Activated CD4-positive, alpha-beta T cell treated with anti-CD3 and anti-CD28 coated beads for 4 hours (primary cell): ENCODE results near the gene SLC39A5.

Source experiments
- DNase-seq, 2 donors: peaks; one replicate each; pipeline ENCODE4 v3.0.0-alpha.2; 2020

SLC39A5 gene

DNA sequence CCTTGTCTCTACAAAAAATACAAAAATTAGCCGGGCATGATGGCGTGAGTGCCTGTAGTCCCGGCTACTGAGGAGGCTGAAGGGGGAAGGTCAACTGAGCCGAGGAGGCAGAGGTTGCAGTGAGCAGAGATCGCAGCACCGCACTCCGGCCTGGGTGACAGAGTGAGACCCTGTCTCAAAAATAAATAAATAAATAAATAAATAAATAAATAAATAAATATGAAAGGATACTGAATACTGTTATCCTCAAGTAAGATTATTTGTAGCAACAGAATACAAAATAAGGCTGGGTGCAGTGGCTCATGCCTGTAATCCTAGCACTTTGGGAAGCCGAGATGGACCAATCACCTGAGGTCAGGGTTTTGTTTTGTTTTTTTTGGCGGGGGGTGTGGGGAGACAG, 10.0 kb upstream of the SLC39A5 start:
- no peak for DNase-seq

DNA sequence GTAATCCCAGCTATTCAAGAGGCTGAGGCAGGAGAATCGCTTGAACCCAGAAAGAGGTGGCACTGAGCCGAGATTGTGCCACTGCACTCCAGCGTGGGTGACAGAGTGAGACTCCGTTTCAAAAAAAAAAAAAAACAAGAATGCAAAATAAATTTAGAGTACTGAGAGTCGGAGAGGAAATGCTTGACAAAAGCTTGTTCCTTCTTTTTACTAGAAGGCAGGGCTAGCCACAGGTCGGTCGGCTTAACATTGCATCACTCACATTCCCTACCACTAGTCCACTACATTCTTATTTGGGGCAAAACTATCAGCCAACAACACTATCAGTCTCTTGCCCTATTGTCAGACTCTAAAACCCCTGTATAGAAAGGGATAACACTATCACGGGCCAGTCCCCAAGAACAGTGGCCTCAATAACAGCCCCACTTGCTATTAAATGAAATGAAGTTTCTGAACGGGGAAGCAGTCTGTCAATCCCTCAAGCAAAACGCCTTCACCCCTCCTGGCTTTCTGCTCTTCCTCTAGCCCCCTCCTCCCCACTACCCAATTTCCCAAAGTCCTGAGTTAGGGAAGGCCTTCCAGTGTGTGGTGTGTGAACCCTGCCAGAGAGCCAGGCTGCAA, 9.1 kb upstream of the SLC39A5 start:
- no peak for DNase-seq

DNA sequence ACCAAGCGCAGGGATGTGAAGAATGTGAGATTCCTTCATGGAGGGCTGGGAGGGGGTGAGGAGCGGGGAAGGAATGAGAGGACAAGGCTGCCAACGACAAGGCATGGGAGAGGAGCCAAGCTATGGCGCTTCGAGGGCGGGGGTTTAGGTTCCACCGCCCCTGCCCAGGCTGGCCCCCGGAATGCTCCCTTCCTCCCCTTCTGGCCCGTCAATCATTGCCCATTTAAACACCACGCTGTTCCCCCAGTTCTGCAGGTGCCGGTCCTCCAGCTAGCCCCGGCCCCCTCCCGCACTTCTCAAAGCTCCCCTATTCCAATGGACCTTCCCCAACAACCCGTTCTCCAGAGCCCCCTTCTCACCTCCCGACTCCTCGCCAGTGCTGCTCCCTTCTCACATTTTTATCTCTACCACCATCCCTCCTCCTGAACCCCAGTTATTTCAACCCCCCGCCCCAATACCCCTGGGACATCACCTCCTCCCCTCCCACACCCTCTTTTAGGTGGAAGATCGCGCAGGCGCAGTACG, 8.6 kb upstream of the SLC39A5 start:
- DNase-seq = no peak

DNA sequence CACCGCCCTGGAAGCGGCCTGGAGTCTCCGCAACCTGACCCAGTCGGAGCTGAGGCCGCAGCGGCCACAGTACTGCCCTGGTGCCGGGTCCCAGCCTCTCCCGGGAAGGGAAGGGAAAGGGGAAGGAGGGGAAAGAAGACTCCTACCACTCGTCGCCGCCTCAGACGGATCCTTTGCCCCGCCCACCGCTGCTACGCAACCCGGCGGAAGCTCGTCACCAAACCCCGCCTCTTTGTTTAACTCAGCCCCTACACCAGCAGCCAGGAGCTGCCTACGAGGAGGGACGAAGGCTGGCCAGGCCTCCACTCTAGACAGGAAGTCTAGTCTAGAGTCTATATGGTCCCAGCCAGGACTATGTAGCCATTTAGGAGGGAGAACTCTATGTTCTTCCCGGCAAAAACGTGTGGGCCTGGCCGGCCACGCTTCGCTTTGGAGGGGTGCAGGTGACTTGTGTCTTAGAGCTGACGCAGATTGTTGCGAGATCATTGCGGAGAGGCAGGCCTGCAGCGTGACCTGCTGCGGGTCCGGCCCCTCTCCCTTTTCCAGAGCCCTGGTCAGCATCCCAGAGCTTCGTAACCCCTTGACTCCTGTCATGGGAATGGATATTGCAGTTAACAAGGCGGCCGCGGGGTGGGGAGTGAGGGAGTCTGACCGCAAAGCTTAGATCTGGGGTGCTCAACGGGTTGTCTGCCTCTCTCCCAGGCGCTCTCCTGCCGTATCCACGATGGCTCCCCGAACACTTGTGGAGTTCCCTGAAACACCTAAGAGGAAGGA, 7.9 kb upstream of the SLC39A5 start, which contains the start of gene RNF41:
RNF41 (minus strand) TSS at position 166 of the 774 bp plus-strand sequence. CDS start 7,875 bp downstream, outside the sequence.
- DNase-seq = peak; percentile 91 to 92

DNA sequence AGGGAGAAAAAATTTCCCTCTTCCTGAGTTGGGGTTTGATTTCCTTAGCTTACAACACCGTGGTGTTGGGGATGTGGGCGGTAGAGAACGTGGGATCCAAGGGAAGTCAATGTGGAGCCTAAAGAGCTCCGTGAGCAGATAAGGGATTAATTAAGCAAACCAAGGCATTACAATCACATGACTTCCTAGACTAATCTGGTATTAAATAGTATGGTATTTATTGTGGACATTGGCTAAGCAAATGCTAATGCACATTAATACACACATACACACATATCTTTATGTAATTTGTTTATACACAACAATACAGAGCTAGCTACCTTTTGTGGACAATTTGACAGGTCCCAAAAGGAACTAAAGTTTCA, 7.3 kb upstream of the SLC39A5 start:
- DNase-seq = no peak

DNA sequence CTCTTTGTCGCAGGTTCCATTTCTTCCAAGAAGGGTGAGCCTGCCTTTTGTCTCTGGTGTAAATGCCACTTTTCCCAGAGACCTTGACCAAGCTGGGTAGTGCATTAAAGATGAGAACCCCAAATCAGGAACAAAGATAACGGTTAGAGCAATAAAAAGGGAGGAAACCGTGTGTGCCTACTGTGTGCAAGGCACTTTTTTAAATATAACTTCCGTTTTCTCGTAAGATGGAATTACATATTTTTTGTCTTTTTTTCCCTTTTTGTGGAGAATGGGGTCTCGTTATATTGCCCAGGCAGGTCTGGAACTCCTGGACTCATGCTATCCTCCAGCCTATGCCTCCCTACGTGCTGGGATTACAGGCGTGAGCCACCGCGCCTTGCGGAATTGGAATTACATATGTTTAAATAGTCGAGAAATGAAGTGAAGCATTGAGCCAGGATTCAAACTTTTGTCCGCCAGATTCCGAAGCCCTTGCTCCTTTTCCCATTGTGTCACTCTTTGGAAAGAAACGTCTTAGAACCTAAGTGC, 6.2 kb upstream of the SLC39A5 start:
- DNase-seq = no peak

DNA sequence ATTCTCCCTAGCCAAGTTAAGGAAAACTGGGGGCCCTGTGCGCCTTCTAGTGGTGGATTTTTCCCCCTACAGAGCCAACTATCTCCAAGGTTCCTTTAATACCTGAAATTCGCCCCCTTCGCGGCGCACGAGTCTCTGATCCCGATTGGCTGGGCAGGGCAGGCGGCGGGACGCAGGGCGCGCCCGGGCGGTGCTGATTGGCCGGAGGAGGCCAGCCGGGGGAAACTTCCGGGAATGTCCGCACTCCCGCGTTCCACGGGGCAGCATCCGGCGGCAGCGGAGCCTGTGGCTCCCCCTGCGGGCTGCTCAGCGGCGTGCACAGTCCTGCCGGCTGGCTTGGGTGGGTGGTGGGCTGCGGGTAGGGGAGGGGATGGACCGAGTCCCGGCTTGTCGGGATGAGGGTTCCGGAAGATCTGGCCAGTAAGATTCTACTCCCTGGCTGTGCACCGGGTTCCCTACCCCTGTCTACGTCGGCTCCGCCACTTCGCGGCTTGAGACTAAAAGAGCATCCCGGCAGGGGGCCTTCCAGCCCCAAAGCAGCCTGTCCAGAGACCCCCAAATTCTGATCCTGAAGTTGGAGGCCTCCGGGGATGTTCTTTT, 5.6 kb upstream of the SLC39A5 start, which contains the start of gene NABP2:
NABP2 (plus strand) TSS at position 241 of the 600 bp plus-strand sequence. CDS start 515 bp downstream, outside the sequence.
- peak; percentile 89 to 91 for DNase-seq

DNA sequence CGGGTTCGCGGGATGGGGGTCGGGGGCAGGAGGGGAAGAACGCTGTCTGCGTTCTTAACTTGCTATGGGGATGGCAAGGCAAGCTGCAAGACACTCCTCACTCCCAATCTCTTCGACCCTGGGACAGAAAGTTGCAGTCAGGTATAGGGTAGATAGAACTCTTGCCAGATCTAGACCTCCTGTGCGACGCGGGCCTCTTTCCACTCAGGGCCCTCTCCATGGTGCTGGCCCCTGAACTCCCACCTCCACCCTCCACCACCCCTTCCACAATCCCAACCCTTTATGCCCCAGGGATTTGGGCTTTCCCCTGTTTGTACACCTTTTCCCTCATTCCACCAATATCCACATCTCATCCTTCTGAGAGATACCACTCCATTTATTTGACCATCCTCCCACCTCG, 4.9 kb upstream of the SLC39A5 start:
- DNase-seq = no peak

DNA sequence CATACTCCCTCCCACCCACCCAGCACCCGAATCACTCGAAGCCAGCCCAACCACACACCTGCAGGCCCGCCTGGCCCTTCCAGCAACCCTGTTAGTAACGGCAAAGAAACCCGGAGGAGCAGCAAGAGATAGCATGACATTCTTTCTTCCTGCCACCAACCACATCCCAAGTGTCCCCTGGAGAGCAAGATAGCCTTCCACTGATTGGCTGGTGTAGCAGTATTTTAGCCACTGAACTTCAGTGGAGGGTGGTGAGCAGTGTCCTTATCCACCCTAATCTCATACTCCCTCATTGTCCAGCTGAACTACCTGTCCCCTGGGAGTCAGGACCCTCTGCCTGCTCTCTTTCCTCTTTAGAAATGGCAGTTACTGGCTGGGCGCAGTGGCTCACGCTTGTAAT, 769 bp upstream of the SLC39A5 start:
- no peak for DNase-seq

DNA sequence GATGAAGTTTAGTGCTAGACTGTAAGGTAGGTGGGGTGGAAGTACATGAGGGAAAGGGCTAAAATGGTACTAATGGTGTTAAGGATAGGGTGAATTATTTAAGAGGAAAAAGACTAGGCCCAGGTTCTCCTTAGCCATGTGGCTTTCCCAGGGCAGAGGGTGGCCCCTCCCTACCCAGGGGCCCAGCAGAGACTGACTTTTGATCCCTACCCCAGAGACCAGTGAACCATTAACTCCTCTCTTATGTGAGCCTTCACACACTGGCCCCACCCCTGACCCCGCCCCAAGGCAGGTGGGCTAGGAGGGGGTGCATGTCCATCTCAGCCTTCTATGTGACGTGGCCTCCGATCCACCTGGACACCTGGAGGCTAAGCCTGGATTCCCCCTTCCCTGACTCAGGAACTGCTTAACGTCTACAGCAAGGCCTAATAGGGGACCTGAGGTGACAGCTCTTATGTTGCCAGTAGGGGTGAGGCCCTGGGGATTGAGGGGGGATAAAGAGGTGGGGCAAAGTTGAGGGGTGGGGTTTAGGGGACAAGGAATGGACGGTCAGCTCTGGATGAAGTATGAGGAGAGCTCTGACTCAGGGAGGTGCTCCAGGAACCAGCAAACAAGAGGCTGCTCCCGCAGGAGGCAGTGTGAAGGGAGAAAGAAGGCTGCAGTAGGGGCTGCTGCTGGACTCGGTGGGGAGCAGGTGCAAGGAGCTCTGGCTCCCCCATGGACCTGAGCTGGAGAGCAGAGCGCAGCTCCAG, 757 bp downstream of the SLC39A5 start:
- no peak for DNase-seq

DNA sequence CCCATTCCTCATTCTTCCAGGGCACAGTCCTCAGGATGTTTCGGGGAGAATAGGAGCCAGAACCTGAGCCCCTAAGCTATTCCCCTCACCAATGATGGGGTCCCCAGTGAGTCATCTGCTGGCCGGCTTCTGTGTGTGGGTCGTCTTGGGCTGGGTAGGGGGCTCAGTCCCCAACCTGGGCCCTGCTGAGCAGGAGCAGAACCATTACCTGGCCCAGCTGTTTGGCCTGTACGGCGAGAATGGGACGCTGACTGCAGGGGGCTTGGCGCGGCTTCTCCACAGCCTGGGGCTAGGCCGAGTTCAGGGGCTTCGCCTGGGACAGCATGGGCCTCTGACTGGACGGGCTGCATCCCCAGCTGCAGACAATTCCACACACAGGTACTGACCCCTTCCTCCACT, 1.3 kb downstream of the SLC39A5 start:
- DNase-seq = no peak

DNA sequence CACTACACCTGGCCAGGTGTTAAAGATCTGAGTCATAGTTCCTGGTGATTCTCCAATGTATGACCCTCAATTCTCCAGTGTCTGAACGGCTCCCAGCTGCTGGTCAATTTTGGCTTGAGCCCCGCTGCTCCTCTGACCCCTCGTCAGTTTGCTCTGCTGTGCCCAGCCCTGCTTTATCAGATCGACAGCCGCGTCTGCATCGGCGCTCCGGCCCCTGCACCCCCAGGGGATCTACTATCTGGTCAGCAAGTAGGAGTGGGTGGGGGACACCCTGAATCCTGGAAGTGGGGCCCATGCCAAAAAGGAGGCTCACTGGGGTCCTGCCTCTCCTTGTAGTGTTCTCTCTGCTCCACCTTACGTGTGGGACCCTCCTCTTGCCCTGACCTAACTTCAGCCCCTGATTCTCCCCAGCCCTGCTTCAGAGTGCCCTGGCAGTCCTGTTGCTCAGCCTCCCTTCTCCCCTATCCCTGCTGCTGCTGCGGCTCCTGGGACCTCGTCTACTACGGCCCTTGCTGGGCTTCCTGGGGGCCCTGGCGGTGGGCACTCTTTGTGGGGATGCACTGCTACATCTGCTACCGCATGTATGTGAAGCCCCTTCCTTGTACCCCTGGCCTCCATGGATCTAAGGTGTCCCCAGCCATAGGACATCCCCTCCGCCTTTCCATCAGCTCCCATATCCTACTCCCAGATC, 5.0 kb downstream of the SLC39A5 start:
- DNase-seq = no peak

DNA sequence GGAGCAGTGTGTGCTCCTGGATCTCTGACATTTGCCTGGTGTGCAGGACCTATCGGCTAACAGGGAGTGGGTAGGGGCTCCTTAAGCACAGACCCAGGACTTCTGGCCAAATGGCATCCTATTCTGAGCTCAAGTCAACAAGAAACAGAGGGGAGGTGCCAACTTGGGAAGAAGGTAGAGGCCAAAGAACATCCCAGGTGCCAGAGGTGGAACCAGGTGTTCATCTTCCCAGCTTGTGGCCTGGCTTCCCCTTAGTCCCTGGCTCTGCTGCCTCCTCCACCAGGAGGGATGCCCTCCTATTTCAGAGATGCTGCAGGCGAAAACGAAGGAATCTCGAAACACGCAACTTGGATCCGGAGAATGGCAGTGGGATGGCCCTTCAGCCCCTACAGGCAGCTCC, 6.2 kb downstream of the SLC39A5 start:
- DNase-seq = no peak

DNA sequence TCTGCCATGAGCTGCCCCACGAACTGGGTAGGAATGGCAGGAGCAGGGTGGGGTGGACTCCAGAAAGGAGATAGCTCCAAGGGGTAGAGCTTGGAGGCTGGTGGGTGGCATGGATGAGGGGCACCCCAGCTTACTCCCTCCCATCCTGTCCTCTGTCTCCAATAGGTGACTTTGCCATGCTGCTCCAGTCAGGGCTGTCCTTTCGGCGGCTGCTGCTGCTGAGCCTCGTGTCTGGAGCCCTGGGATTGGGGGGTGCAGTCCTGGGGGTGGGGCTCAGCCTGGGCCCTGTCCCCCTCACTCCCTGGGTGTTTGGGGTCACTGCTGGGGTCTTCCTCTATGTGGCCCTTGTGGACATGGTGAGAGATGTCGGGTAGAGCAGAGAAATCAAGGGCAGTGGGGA, 7.1 kb downstream of the SLC39A5 start:
- DNase-seq = no peak

DNA sequence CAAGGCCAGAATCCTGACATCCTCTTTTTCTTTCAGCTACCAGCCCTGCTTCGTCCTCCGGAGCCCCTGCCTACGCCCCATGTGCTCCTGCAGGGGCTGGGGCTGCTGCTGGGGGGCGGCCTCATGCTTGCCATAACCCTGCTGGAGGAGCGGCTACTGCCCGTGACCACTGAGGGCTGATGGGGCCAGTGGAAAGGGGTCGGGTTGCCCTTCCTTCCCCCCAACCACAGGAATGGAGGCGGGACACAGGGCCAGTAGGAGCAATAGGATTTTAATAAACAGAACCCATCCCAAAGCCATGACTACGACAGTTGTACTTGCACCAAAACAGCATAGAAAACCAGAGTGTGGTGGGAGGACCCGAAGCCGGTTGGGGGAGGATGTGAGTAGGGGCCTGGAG, 7.7 kb downstream of the SLC39A5 start:
- no peak for DNase-seq

DNA sequence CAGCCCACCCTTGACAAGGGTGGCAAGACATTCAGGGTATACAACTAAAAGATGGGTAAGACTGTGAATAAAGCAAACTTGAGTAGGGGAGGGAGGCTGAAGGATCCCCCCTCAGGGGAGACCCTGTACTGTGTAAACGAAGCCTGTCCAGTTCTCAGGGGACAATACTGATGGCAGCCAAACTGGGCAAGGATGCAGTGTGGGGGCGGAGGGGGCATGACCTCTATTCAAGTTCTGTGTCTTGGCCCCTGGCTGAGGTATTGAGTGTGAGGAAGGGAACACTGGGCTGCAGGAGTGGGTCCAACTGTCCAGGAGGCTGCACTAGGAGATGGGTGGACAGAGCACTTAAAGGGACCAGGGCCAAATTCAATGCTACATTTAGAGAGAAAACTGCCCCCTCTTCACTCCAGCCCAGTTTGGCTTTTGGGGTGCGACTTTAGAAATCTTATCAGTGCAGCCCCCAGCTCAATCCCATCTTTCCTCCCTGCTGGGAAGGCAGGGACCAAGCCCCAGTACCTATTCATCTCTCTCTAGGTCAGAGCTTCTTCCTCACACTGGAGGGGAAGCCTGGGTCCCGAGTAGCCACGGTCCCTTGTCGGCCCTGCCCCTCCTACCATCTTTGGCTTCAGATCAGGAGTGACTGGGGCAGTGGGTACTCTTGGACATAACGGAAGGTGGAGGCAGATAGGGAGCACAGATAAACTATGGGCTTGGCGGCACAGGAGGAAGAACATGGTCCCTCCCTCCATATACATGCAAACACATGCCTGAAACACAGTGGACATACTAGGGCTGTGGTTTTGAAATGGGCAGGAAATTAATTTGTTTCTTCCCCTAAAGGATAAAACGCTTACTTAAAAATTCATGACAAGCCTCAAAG, 11.8 kb downstream of the SLC39A5 start:
- no peak for DNase-seq

DNA sequence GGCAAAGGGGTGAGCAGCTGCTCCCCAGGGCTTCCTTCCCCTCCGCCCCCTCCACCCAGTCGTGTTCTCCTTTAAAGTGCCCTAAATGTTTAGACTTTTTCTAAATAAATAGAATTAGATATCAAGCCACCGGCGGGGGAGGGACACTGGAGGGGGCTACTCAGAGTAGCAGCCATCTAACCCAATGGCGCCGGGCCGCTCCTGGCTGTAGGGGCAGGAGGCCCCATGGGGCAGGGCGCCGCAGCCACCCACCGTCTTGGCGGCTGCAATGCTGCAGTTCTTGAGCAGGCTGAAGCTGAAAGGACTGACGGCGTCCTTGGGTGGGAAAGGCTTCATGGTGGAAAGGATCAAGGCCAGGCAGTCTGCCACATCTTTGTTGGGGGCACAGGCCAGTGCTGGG, 13.1 kb downstream of the SLC39A5 start:
- DNase-seq = no peak

DNA sequence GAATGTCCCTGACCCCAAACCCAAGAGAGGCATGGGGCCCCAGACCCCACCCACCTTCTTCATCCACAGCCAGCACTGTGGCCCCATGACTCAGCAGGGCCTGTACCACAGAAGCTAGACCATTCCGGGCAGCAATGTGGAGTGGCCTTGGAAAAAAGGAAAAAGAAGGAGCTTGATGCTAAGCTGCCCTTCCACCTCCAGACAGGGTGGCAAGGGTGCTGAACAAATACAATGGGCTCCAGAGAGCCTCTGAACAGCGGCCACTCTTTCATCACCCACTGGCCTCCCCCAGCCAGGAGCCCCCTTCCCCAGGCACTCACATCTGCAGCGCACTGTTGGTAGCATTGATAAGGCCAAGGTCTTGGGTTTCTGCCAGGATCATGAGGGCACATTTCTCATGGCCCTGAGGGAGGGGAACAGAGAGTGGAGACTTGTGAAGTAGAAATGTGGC, 13.9 kb downstream of the SLC39A5 start:
- DNase-seq = no peak

DNA sequence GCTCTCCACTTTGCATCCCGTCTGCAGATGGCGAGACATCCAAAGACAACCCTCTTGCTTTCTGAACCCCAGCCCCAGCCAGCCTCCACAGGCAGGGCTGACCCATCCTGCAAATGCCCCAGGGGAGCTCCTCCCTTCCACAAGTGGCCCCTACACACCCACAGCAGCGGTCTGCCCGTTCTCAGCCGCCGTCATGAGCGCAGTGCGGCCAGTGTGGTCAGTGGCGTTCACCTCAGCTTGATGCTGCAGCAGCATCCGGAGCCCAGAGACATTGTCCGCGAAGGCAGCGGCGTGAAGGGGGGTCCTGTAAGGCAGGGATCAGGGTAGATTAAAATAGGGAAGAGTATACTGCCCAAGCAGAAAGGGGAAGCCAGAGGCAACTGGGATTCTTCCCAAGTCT, 14.6 kb downstream of the SLC39A5 start:
- no peak for DNase-seq

DNA sequence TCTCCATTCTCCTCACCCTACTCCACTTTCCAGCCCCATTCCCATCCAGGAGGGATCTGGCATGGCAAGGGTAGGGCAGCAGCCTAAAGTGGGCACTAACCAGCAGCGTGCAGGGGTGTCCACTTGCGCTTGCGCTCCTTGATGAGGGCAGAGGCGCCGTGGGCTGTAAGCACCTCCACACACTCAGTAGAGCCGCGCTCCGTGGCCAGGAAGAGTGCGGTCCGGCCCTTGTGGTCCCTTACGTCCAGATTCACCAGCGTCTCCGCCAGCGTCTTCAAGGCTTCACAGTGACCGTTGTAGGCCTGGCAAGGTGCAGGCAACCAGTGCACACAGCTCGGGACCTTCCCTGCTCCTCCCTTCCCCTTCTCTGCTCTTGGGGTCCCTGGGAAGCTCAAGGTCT, 18.1 kb downstream of the SLC39A5 start:
- no peak for DNase-seq

DNA sequence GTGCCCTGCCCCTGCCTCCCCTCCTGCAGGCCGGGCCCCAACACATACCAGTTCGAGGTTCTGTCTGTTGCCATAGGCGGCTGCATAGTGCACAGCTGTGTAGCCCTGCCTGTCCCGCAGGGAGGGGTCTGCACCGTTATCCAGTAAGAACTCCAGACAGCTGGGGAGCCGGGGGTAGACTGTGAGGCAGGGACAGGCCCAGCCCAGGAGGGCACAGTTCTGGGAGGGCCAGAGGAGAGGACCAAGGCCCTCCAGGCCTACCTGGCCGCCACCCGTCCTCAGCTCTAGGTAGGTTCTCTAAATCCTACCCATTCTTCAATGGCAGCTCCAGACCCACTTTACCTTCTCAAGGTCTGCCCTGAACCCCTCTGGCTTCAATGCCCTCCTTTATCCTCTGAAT, 18.9 kb downstream of the SLC39A5 start:
- DNase-seq = no peak
